COR-L47 (cell line): ENCODE results near the gene MAB21L1.
A peak's percentile ranks its signal among the peaks of the same experiment; 100 is the strongest.

Source experiments
- DNase-seq: peaks from one replicate; lab custom pipeline; 2025; lab: John Stamatoyannopoulos, UW

The MAB21L1 gene

DNA sequence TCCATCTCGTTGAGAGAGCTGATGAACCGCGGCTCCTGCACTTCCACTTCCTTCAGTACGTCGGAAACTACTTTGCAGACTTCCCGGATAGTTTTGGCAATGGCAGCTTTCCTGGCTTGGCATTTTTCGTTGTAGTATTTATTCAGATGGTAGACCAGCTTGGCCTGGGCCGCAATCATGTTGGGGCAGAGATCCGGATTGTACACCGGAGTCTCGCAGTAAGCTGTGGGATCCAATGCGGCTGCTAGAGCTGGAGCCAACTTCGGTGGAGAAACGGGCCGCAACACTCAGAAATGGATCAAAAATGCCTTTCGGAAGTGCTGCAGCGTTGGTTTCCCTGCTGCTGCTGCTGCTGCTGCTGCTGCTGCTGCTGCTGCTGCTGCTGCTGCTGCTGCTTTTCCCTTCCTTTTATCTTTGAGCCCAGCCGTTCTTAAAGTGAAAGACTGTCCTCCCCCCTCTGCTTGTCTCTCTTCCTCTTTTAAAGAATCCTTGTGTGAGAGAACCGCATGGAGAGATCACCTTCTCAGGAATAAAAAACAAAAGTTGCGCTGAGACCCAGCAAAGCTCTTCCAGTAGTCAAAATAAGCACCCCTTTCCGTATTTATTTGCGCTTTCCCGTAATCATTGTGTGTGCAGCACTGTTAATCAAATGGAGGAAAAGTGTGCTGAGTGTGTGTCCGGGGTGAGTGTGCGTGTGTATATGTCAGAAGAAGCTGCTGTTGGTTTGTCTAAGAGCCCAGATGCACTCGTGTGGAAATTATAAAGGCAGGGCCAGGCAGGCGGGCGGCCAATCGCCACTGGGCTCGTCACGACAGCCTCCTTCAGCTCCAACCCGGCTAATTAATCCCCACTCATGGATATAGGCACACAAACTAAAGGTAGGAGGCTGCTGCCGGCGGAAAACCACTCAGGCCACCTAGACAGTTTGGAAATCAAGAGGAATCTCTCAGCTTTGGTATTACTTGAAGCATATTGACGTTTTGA lies at the start of gene MAB21L1:
Gene MAB21L1, minus strand, starts transcription at position 730 of the 984 bp plus-strand sequence. Its CDS starts 551 bp downstream, at position 179.
- DNase-seq = peak; percentile 30

DNA sequence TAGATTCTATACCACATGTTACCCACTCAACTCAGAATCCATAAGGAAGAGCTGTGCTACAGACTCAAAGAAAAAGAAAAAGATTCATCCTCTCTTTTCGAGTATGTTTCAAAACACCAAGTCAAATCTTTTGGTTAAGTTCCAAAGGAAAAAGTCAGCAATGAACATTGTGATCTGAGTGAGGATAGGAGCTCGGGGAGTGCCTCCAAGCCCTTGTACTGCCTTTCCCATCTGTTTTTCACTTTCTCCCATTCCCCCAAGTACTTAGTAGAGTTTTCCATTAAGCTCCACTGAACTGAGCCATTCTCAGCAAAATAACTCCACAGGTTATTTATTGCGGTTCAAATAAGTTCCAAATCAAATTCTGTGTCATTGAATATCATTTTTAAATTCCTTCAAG lies 47.7 kb upstream of the MAB21L1 start:
- no peak for DNase-seq

DNA sequence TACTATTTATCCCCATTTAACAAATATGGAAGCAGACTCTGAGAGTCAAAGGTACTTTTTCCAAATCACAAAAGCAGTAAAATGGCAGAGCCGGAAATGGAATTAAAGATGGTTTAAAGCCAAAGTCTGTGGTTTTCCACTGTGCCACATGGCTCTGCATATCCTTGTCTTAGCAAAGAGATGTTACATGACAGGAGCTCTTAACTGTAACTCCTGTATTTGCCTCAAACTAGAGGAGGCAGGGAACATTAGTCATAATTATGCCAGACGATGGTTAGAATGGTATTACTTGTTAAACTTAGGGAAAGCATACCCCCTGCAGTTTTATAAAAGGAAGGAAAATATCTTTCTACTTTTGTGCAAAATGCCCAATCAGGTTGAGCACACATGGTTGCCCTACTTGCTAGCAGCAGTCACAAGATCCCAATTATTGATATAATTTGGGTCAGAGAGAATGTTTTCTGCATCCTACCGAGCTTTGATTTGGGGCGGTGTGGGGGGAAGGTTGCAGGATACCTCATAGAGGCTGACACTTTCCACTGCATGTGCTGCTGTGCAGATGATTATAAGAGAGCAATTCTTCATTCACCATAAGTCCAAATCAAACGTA lies 42.0 kb upstream of the MAB21L1 start:
- DNase-seq = no peak

DNA sequence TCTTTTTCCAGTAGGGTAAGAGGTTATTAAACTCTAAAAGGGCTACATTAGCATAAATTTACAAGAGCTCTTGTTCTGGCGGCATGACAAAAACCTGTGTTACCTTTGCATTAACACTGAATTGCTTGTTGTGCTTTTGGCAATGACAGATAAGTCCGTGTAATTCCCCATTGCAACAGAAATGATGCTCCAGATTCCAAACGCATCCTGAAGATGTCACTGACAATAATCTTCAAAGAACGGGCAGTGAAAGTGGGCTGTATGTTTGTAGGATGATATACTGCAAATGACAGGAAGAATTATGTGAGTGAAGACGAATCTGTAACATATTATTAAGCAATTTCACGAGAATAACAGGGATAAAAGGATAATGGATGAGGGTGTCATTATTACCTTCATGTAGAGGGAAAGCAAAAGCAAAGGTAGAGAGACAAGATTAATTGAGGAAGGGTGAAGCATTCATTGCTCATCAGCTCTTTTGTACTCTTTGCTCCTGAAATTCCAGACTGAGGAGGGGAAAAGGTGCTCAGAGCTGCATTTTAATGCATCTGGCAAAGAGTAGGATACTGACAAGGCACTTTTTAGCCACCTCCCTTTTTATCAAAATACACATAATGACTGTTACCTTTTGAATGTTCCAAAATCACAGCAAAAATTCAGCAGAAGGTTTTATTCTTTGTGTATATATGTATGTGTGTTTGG lies 38.5 kb upstream of the MAB21L1 start:
- peak; percentile 53 for DNase-seq

DNA sequence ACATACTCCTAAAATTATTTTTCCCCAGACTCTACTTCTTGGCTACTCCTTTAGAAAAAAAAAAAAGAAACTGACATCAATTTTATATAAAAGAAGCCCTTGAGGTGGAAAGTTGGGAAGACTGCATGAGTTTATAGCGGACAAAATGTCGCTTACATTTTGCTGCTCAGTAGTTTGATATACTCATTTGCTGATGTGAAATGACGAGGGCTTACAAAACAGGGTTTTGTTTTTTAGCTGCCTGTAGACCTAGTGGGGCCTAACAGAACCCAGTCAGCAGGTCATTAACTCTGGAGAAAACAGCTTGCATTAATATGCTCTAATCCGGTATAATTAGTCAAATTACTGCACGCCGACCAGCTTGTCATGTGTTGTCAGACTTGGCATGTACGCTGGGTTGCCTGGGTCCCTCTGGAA lies 37.6 kb upstream of the MAB21L1 start:
- DNase-seq = peak; percentile 47

DNA sequence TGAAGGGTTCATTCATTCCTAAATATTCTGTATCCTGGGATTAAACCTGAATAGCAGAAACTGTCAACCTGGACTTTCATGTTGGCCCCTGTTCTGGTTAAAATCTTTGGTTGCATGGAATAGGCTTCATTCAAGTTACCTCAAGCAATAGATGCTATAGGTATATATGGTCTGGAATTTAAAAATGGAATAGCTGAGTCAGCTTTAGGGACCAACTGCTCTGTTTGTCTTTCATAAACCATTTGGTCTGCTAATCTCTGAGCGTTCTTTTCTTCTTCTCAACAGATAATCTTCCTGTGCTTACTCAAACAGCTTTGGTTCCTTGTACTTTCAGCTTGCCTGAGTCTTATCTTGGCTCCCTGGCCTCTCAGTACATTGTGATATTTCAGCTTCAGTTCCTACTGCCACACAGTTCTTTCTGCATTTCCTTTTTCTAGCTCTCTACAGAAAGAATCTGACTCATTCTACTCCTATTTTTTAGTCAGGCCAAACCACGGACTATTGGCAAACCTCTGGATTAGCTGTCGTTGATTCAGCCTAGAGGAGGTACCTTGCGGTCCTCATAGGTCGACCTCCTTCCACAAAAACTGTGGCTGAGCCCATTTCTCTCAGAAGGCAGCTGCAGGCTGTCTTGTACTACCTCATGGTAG lies 35.9 kb upstream of the MAB21L1 start:
- DNase-seq = no peak

DNA sequence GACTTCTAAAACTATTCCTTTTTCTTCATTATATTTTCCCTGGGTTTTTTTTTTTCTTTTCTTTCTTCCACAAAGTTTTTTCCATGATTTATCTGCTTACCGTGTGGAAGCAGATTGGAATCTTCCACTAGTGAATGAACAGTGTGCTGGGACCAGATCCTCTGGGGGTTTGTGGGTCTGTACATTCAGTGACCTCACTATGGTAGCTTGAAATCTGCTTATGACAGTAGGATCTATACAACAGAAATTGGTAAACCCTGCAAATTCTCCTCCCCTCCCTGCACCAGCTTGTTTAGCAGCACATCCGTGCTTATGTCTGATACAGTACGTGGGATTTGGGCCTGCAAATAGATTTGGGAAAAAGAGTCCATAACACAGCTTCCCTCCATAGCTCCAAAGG lies 26.0 kb upstream of the MAB21L1 start:
- no peak for DNase-seq

DNA sequence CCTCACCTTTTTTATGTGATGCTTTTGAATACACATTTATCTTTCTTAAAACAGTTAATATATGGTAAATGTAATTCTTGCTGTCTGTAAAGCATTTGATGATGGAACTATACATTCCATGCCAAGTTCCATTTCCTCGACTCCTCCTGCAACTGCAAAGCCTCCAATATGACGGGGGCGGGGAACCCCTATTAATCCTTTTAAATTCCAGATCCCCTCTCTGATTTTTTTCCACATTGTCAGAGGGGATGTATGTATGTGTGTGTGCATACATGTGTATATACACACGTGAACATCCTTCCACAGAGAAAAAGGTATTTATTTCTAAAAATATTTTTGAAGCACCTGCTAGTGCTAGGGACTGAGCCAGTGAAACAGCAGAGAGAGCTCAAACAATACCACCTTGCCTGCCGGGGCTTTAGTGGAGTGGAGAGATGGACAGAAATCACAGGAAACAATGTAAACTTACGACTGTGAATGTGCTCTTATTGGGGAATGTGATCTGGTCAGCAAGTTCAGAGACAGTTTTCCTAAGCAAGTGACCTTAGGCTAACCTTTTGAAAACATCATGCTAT lies 25.3 kb upstream of the MAB21L1 start:
- DNase-seq = no peak

DNA sequence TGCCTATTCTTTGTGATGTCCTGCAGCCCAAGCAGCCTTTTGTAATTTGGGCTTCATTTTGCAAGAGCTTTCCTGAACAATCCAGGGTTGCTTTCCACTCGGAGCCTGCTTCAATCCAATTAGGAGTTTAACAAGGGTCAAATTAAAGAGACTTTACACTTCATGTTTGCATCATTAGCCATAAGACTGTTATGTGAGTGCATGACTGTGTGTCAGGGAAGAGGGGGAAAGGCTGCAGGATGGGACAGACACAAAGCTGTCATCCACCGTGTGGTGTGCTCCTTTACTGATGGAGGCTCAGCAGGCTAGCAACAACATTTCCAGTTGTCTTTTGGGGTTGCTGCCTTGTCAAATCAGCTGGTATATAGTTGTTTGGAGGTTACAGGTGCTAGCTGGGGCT lies 23.7 kb upstream of the MAB21L1 start:
- no peak for DNase-seq

DNA sequence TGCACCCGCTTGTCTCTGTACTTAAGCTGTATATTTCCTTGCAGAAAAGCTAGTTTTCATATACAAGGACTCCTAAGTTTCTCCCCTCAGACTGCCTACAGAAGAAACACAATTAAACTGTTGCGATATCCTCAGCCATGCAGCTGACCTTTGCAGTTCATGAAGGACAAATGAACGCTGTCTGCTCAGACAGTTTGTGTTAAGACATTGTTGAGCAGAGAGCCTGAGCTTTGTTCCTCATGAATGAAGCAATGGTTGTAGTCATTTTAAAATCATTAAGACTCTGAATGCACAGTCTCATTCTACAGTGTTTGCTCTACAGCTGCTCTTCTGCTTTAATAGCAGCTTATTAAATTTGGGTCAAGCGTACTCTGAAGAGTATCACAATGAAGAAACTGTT lies 23.2 kb upstream of the MAB21L1 start:
- peak; percentile 23 for DNase-seq

DNA sequence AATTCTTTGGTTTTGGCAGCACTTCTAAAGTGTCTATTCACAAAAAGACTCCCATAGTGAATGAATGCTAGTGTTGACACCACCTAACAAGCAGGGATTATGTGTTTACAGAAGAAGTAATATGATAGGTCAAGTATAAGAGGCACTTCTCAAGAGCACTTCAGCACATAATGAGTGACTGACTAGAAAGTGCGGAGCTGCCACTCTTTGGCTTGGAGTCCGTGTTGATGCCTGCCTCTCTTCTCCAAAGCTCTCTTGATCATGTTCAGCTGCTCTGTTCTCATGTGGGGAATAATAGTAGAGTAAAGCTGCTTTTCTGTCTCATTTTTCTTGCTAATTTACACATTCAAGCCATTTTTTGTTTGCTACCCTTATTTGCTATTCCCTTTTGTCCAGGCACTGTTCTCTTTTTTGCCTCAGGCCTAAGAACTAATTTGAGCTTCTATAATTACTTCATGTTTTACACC lies 22.7 kb upstream of the MAB21L1 start:
- peak; percentile 74 for DNase-seq

DNA sequence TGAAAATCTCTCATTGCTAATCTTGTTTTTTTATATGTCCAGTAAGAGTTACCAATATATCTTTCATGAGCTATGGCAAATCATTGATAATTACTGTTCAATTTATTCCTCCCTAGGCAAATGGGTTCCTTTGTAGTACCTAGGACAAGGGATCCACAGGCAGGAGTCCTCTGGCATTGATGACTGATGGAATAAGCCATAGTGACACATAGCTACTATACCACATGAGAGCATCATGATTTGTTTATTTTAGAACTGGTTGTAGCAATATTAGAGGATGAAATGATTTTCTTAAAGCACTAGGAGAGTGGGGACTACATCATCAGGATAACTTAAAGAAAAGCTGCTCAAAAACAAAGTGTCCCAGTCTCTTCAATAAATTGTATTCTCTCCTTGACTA lies 21.7 kb upstream of the MAB21L1 start:
- DNase-seq = no peak

DNA sequence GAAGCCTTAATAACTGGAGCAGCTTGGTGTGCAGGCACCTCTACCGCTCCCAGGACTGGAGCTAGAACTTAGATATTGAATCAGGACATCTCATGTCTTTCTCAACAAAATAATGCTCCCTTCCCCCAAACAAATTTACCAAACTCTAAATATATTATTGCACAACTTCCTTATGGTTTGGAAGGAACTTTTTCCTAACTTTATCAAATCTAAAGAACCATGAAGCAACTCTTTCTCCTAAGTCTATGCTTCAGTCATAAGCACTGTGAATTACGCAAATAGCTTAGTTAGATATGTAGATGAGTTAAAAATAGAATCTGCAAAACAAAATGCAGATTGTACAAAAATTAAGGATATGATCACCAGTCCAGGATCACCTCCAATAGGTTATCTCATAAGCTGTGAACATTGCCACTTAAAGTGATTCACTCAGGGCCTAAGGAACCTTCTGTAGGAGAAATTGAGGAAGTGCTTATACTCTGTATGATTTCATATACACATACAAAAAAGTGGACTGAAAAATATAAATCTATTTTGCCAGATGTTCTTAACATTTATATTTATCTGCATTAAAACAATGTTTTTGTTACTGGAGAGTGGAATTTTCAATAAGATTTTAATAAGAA lies 20.4 kb upstream of the MAB21L1 start:
- DNase-seq = no peak

DNA sequence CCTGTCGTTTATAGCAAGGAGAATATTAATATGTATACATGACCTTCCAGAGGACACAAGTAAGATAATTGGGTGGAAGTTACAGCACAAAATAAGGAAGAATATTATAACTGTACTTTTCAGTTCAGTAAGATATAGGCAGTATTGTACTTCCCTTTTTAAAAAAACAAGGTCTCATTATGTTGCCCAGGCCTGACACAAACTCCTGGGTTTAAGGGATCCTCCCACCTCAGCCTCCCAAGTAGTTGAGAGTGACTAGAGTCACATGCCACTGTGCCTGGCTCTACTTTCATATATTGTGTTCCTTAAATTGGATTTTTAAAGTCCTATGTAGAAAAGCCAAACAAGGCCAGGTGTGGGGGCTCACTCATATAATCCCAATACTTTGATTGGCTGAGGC lies 19.5 kb upstream of the MAB21L1 start:
- no peak for DNase-seq

DNA sequence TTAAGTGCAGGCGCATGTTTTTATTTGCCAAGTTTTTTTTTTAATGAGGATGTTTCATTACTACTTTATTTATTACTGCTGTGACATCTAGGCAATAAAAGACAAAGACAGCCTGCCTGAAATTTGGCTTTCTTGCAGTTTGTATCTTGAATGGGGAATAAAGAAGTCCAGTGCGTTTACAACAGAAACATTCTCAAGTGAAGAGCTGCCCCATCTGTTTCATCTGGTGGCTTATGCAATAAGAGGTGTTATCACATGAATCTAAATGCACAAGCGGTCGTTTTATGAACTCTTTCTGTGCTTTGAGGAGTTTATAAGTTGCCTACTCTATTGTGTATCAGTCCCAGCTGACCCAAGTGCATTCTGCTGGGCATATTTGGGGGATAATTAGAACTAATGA lies 12.6 kb upstream of the MAB21L1 start:
- no peak for DNase-seq

DNA sequence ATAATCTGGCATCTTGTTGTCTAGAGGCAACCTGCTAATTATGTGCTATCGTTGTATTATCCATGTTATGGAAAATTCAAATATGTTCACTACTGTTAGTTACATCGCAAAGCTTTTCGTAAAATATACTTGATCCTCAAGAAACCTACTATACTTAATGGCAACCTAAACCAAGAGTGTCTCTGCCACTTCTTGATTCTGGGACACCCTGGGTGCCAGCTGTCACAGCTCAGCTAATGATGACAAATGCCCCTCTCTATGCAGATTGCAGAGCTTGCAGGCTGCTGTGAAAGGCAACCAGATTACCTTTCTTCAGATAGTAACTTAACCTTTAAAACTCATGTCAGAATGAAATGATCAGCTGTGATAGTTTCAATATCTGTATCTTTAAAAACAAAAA lies 8.9 kb upstream of the MAB21L1 start:
- peak; percentile 26 for DNase-seq

DNA sequence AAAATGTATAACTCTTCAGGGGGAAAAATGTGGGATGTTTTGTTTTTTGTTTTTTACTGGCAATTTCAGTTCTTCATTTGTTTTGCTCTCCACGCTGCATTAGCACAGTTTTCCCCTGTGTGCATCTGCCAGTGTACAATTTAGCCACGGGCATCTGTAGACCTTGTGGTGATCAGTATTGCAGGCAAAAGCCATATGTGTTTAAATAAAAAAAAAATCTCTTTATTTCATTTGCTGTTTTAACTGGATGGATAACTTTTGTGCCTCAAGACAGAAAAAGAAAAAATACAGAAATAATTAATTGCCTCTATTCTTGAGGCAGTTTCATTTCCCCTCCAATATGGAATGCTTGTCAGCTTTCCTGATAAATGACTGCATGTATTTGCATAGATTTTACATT lies 7.9 kb upstream of the MAB21L1 start:
- no peak for DNase-seq

DNA sequence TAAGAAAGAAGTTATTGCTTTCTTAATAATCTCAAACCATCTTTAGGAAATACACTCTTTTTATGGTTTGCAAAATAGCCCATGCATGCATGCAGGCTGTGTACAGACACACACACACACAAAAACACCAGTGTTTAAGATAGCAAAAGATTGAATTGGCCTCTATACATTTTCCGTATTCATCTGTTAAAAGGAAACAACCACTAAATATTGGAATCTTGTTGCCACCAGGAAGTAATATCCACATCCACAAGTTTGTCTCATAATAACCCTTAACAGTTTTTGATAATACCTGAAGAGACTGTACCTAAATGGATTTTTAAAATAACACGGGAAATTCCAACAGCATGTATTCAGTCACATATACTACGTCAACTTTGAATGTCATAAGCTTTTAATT lies 7.3 kb upstream of the MAB21L1 start:
- DNase-seq = no peak

DNA sequence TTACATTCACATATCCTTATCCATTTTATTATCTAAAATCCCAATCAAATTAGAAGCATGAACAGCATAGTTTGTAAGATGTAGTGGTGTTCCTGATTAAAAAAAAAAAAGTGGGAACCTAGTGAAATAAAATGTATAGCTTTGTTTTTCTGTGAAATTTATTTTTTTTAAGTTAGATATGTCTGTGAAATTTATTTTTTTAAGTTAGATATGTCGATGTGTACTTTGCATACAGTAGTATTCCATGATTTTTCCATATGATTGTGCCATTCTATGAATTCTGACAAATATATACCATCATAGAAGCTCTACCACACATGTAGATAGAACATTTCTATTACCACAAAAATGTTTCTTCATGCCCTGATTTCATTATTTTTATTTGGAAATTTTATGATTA lies 6.0 kb upstream of the MAB21L1 start:
- no peak for DNase-seq

DNA sequence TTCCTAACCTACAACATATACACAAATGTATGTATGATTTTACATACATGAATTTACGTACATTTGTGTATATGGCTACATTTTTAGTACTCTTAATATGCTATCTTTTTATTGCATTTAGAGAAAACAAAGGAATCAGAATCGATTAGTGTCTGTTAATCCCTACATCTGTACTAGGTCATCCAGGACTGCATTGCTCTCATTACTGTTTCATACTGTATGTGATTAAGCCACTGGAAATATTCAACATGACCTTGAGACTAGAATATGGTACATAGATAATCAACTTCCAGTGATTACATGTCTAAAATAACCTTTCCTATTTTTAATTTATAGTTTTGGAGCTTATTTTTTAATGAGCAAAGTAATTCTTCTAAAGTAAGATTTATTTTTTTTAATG lies 5.3 kb upstream of the MAB21L1 start:
- DNase-seq = no peak

DNA sequence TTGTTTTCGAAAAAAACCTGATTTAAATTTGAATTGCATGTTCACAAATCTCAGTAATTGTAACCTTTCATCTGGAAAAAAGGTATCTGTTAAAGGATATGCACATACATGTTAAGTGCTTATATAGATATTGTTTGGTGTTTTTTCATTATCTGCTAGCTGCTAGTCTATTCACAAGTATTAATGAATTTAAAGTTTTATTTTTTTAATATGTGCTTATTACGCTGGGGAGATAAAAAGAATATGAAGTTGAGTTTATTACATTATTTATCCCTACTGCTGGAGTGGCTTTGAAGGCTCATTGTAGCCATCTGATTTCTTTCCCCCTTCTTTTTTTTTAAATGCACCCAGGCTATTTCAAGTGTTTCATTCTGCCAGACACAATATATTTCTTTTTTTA lies 3.9 kb upstream of the MAB21L1 start:
- DNase-seq = no peak
